Prostate gland (tissue), 2 donors: Measurements from ENCODE around the gene RNF14. TPM values are rescaled to one million over a fixed set of nuclear protein-coding genes. Genes with fewer than 3 reads are reported as not detected.

Experiments
- DNase-seq: peaks from one replicate; pipeline ENCODE4 v3.0.0-alpha.2; 2019; ENCODE audit warnings: low spot score
- H3K27ac ChIP-seq, 2 donors: fragments of 200-600 bp; sonication (generic); 2 replicates each; pipeline ENCODE4 v1.5.1; 2017 to 2019
- H3K27me3 ChIP-seq: fragments of 200-600 bp; sonication (generic); replicated peaks from 2 replicates; pipeline ENCODE4 v1.5.1; 2019; ENCODE audit not compliant: insufficient read depth
- H3K36me3 ChIP-seq, 2 donors: fragments of 200-600 bp; sonication (generic); 1 replicate in 1 of 2; 2 replicates in 1 of 2; pipeline versions ENCODE4 v1.5.1 to v1.8.1; 2017 to 2019
- H3K4me1 ChIP-seq: fragments of 200-600 bp; sonication (generic); replicated peaks from 2 replicates; pipeline ENCODE4 v1.5.1; 2019
- H3K4me3 ChIP-seq, 2 donors: fragments of 200-600 bp; sonication (generic); 2 replicates each; pipeline ENCODE4 v1.5.1; 2017 to 2019
- H3K9me3 ChIP-seq: fragments of 200-600 bp; sonication (generic); 2 replicates; pipeline ENCODE4 v1.5.1; 2017
- CTCF ChIP-seq, 4 experiments: fragments of 200-600 bp in 2 of 4; fragments of 450-650 bp in 2 of 4; sonication (generic) in 2 of 4; IDR thresholded peaks; 1 replicate in 3 of 4; 2 replicates in 1 of 4; pipeline ENCODE4 v1.5.1; 2016 to 2019; ENCODE audit warnings: antibody characterized with exemption in 4 of 4, mild to moderate bottlenecking in 2 of 4, moderate library complexity in 2 of 4
- POLR2A ChIP-seq: fragments of 450-650 bp; IDR thresholded peaks from one replicate; pipeline ENCODE4 v1.6.1; 2016; ENCODE audit warnings: antibody characterized with exemption, mild to moderate bottlenecking
- POLR2AphosphoS5 ChIP-seq: sonication (generic); formaldehyde crosslinking; IDR thresholded peaks from one replicate; pipeline ENCODE4 v1.6.1; 2017; ENCODE audit warnings: antibody characterized with exemption
- WGBS: methylation state at CpG from one replicate; pipeline ENCODE4 v1.1.5; 2018; 5-methylcytosine and 5-hydroxymethylcytosine counted together
- intact Hi-C: fragments of 100-400 bp; cut with DNase I; formaldehyde crosslinking; loops from one replicate; pipeline ENCODE4 v1.14.2; 2022
- total RNA-seq, 2 donors: library from RNA; depleted of rRNA; stranded (reverse); fragments of >200 nt; gene quantifications; one replicate each; pipeline ENCODE4 v1.1.0, GENCODE V29; 2016

RNF14 gene
- total RNA-seq, 2 donors from 2014 or later = 40.8 to 66.9 TPM

GRCh38 chr5:142012792-142013388 lies 44.0 kb downstream of the RNF14 start, which contains the start of gene GNPDA1:
TSS of gene GNPDA1 (minus strand) at chr5:142013027. CDS start at chr5:142012035, 992 bp downstream.
- TF ChIP-seq POLR2A (peak; percentile 57), CTCF (IDR thresholded peaks at IDR 0.05) (peak in 2 of 4 experiments; percentile 16 to 53), POLR2AphosphoS5 (peak; percentile 48)
- WGBS = under 1% methylated on average over 20 of the region's 58 CpGs
- DNase-seq = peak; percentile 78
- H3K9me3 ChIP-seq = no peaks in the 10 kb centered on the region
- H3K36me3 ChIP-seq = no peaks in the 10 kb centered on the region
- intact Hi-C loops = loop anchor here (5.0 to 10.0 kb wide), 2 partner anchors 48 to 94 kb away; partner anchors contain the start of genes NDFIP1 and RNF14
- peak within 1 kb of the TSS; percentile 87 for H3K27ac ChIP-seq
- no peaks in the 10 kb centered on the region for H3K27me3 ChIP-seq
- H3K4me3 ChIP-seq = peak within 1 kb of the TSS; percentile 73 to 81
- peaks cover 8% of the 10 kb centered on the region for H3K4me1 ChIP-seq

- Histone ChIP-seq H3K9me3 (no peaks in the 10 kb centered on the region), H3K4me1 (peaks cover 8% of the 10 kb centered on the region), H3K4me3 (no peak overlapping the region), H3K36me3 (no peaks in the 10 kb centered on the region), H3K27ac (peak overlapping the region in 1 of 2 donors; percentile 87), H3K27me3 (no peaks in the 10 kb centered on the region)
- intact Hi-C loops = loop anchor here (5.0 to 10.0 kb wide), 2 partner anchors 49 to 93 kb away; partner anchors contain the start of genes NDFIP1 and RNF14
- no peak for TF ChIP-seq CTCF (IDR thresholded peaks at IDR 0.05)
- TF ChIP-seq POLR2A = no peak
- no peak for TF ChIP-seq POLR2AphosphoS5
- no peak for DNase-seq
- 84% methylated on average over 16 of the region's 16 CpGs for WGBS
Measured at GRCh38 chr5:142013734-142014521, 45.0 kb downstream of the RNF14 start.

GRCh38 chr5:142014911-142015584 lies 46.1 kb downstream of the RNF14 start:
- Histone ChIP-seq H3K9me3 (no peaks in the 10 kb centered on the region), H3K27me3 (no peaks in the 10 kb centered on the region), H3K4me1 (peaks cover 8% of the 10 kb centered on the region), H3K27ac (no peak overlapping the region), H3K36me3 (no peaks in the 10 kb centered on the region), H3K4me3 (no peak overlapping the region)
- DNase-seq = peak; percentile 47
- 59% methylated on average over 7 of the region's 7 CpGs for WGBS
- TF ChIP-seq CTCF (IDR thresholded peaks at IDR 0.05) = peak; percentile 10 to 64 (median 58)
- no peak for TF ChIP-seq POLR2AphosphoS5
- TF ChIP-seq POLR2A = no peak
- intact Hi-C loops = loop anchor here (5.0 to 10.0 kb wide), 2 partner anchors 50 to 92 kb away; partner anchors contain the start of genes NDFIP1 and RNF14

GRCh38 chr5:142015781-142016533 lies 47.1 kb downstream of the RNF14 start:
- Histone ChIP-seq H3K4me3 (no peak overlapping the region), H3K27ac (no peak overlapping the region), H3K36me3 (no peaks in the 10 kb centered on the region), H3K4me1 (peaks cover 8% of the 10 kb centered on the region), H3K9me3 (no peaks in the 10 kb centered on the region), H3K27me3 (no peaks in the 10 kb centered on the region)
- intact Hi-C loops = loop anchor here (10.0 kb wide), 1 partner anchor 51 kb away; the partner anchor contains the start of gene RNF14
- TF ChIP-seq POLR2AphosphoS5 (no peak), CTCF (IDR thresholded peaks at IDR 0.05) (no peak), POLR2A (no peak)
- no peak for DNase-seq
- WGBS = 77% methylated on average over 6 of the region's 6 CpGs
